ENCODE measurements around the gene SHPK. TPM values are rescaled to one million over a fixed set of nuclear protein-coding genes. Genes with fewer than 3 reads are reported as not detected.
A peak's percentile ranks its signal among the peaks of the same experiment; 100 is the strongest.

Gene SHPK
- total RNA-seq, 1 experiment from 2014 or later: 21.4 TPM

DNA sequence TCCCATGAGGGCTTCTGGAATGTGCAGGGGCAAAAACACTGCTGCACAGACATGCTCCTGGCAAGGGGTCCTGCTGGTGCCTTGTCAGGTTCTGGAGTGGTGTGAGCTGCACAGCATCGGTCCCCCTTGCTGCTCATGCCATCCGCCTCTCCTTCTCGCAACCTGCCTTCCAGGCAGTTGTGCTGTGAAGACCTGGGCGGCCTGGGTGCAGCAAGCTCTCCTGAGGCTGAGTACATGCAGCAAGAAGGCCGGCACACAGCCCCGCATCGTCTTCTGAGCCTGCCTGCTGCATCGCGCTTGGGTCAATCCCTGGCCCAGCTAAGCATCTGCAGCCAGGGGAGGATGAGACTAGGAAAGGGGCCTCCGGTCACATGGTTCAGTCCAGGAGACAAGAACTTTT is 26.4 kb downstream of the SHPK start:
- Histone ChIP-seq H3K4me1 (replicated peaks; ENCODE audit: insufficient read depth) (no peaks in the 10 kb centered on the region), H3K27ac (no peak overlapping the region), H3K4me2 (no peak overlapping the region), H3K4me3 (no peak overlapping the region), H2AFZ (no peak overlapping the region), H3F3A (ENCODE audit: insufficient read depth, low read depth) (0 out of 2 replicates have a peak, but pooled peaks cover 8% of the 10 kb centered on the region), H3K9me2 (ENCODE audit: insufficient read depth) (no peaks in the 10 kb centered on the region), H3K9me3 (ENCODE audit: insufficient read depth, low read depth) (no peaks in the 10 kb centered on the region), H3K79me2 (ENCODE audit: low read depth) (no peaks in the 10 kb centered on the region), H4K20me1 (ENCODE audit: insufficient read depth) (peaks cover 4% of the 10 kb centered on the region), H3K36me3 (ENCODE audit: low read depth) (peaks cover 8% of the 10 kb centered on the region; the same call in 1 of the 2 replicates), H3K27me3 (ENCODE audit: insufficient read depth, low read depth) (no peaks in the 10 kb centered on the region)
- intact Hi-C loops (cut with micrococcal nuclease; ENCODE audit: unreplicated experiment): no loop called here
- TF ChIP-seq EZH2 (IDR thresholded peaks at IDR 0.05; ENCODE audit: low read depth): no peak
- TF ChIP-seq, protein P1, sequence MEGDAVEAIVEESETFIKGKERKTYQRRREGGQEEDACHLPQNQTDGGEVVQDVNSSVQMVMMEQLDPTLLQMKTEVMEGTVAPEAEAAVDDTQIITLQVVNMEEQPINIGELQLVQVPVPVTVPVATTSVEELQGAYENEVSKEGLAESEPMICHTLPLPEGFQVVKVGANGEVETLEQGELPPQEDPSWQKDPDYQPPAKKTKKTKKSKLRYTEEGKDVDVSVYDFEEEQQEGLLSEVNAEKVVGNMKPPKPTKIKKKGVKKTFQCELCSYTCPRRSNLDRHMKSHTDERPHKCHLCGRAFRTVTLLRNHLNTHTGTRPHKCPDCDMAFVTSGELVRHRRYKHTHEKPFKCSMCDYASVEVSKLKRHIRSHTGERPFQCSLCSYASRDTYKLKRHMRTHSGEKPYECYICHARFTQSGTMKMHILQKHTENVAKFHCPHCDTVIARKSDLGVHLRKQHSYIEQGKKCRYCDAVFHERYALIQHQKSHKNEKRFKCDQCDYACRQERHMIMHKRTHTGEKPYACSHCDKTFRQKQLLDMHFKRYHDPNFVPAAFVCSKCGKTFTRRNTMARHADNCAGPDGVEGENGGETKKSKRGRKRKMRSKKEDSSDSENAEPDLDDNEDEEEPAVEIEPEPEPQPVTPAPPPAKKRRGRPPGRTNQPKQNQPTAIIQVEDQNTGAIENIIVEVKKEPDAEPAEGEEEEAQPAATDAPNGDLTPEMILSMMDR (conservative IDR thresholded peaks at IDR 0.05): no peak
- DNase-seq: no peak
- BruUV-seq (replicated peaks): no TSS peak
- POLR2A ChIA-PET (ENCODE audit: unreplicated experiment): no interaction called here
- CTCF ChIA-PET: interaction anchor here (0.6 kb wide), 1 partner anchor 677 kb away, joined by 5 read pairs; no protein-coding TSS in a partner anchor

GRCh38 chr17:3603870-3604259 is 32.2 kb downstream of the SHPK start:
- no peak for DNase-seq
- H3K79me2 ChIP-seq (ENCODE audit: low read depth): no peaks in the 10 kb centered on the region
- H3K9me2 ChIP-seq (ENCODE audit: insufficient read depth): no peaks in the 10 kb centered on the region
- peaks cover 13% of the 10 kb centered on the region for H3K4me1 ChIP-seq (replicated peaks; ENCODE audit: insufficient read depth)
- intact Hi-C loops (cut with micrococcal nuclease; ENCODE audit: unreplicated experiment): no loop called here
- no peak for TF ChIP-seq EZH2 (IDR thresholded peaks at IDR 0.05; ENCODE audit: low read depth)
- TF ChIP-seq, protein P1 (conservative IDR thresholded peaks at IDR 0.05): no peak
- peak overlapping the region; percentile 28; the same call in 1 of the 2 replicates for H3K27ac ChIP-seq
- 0 out of 2 replicates have a peak overlapping the region, but pooled peaks have one; percentile 8 for H3K4me2 ChIP-seq
- POLR2A ChIA-PET (ENCODE audit: unreplicated experiment): no interaction called here
- BruUV-seq (replicated peaks): no TSS peak
- CTCF ChIA-PET: no interaction called here
- no peak overlapping the region for H3K4me3 ChIP-seq
- H3K9me3 ChIP-seq (ENCODE audit: insufficient read depth, low read depth): no peaks in the 10 kb centered on the region
- H2AFZ ChIP-seq: no peak overlapping the region
- H3K27me3 ChIP-seq (ENCODE audit: insufficient read depth, low read depth): no peaks in the 10 kb centered on the region
- peaks cover 8% of the 10 kb centered on the region; the same call in 1 of the 2 replicates for H3K36me3 ChIP-seq (ENCODE audit: low read depth)
- peaks cover 26% of the 10 kb centered on the region for H3F3A ChIP-seq (ENCODE audit: insufficient read depth, low read depth)
- no peaks in the 10 kb centered on the region; the same call in 1 of the 2 replicates for H4K20me1 ChIP-seq (ENCODE audit: insufficient read depth)

- no peak overlapping the region for H3K4me3 ChIP-seq
- no peaks in the 10 kb centered on the region for H3K9me2 ChIP-seq (ENCODE audit: insufficient read depth)
- peaks cover 26% of the 10 kb centered on the region for H3F3A ChIP-seq (ENCODE audit: insufficient read depth, low read depth)
- intact Hi-C loops (cut with micrococcal nuclease; ENCODE audit: unreplicated experiment): no loop called here
- H3K9me3 ChIP-seq (ENCODE audit: insufficient read depth, low read depth): no peaks in the 10 kb centered on the region
- no peaks in the 10 kb centered on the region for H3K79me2 ChIP-seq (ENCODE audit: low read depth)
- no peaks in the 10 kb centered on the region; the same call in 1 of the 2 replicates for H4K20me1 ChIP-seq (ENCODE audit: insufficient read depth)
- H3K27ac ChIP-seq: peak overlapping the region; percentile 28; the same call in 1 of the 2 replicates
- TF ChIP-seq, protein P1 (conservative IDR thresholded peaks at IDR 0.05): no peak
- TF ChIP-seq EZH2 (IDR thresholded peaks at IDR 0.05; ENCODE audit: low read depth): no peak
- H2AFZ ChIP-seq: no peak overlapping the region
- CTCF ChIA-PET: interaction anchor here (0.6 to 0.7 kb wide), 2 partner anchors 48 to 278 kb away, joined by 3 to 6 read pairs; no protein-coding TSS in a partner anchor
- POLR2A ChIA-PET (ENCODE audit: unreplicated experiment): no interaction called here
- peak overlapping the region; percentile 31; the same call in 1 of the 2 replicates for H3K4me2 ChIP-seq
- DNase-seq: peak; percentile 39 to 88
- H3K4me1 ChIP-seq (replicated peaks; ENCODE audit: insufficient read depth): peaks cover 13% of the 10 kb centered on the region
- no peaks in the 10 kb centered on the region for H3K27me3 ChIP-seq (ENCODE audit: insufficient read depth, low read depth)
- no TSS peak for BruUV-seq (replicated peaks)
- H3K36me3 ChIP-seq (ENCODE audit: low read depth): peaks cover 8% of the 10 kb centered on the region; the same call in 1 of the 2 replicates
Observed at GRCh38 chr17:3603119-3603869, 32.8 kb downstream of the SHPK start.

Data from PC-9 (cell line).